ENCODE data around the gene GPS2. TPM values are rescaled to one million over a fixed set of nuclear protein-coding genes. Genes with fewer than 3 reads are reported as not detected.
A peak's percentile ranks its signal among the peaks of the same experiment; 100 is the strongest.

Gene GPS2
- total RNA-seq, 1 donor from 2014 or later, result 66.1 TPM

DNA sequence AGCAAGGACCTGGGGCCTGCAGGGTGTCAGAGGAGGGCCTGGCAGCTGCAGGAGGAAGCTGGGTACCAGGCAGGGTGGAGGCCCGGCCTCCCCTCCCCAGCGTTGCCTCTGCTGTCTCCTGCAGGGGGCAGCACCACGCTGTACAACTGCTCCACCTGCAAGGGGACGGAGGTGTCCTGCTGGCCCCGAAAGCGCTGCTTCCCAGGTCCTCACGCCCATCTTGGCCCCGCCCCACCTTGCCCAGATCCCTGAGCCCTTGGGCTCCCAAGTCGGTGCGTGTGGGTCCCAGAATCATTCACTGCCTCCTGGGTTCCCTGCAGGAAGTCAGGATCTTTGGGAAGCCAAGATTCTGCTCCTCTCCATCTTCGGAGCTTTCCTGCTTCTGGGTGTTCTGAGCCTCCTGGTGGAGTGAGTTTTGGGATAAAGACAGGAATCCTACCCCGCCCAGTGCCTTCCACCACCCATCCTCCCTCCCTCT, 41.0 kb upstream of the GPS2 start:
- Histone ChIP-seq H3K4me3 (peak overlapping the region; percentile 27), H3K27me3 (ENCODE audit: low read depth) (no peaks in the 10 kb centered on the region), H3K9me3 (replicated peaks) (no peaks in the 10 kb centered on the region), H3K36me3 (no peaks in the 10 kb centered on the region), H3K4me1 (peaks cover 47% of the 10 kb centered on the region), H3K27ac (replicated peaks) (no peak overlapping the region)
- intact Hi-C loops (cut with micrococcal nuclease), result no loop called here
- peak; percentile 91 for TF ChIP-seq CTCF (IDR thresholded peaks at IDR 0.05; ENCODE audit: borderline replicate concordance)
- DNase-seq, result peak; percentile 80

DNA sequence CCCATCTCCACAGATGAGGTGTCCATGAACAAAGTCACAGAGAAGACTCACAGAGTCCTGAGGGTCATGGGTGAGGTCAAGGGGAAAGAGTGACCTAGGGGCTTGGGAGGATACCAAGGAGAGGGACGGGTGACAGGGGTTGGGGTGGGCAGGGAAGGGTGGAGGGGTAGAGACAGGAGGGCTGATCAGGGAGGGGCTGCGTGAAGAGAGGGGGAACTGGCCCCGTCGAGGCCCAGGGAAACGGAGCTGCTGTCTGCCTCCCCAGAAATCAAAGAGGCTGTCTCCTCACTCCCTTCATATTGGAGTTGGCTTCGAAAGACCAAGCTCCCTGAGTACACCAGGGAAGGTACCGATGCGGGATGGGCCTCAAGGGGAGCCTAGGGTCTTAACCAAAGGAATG, 40.4 kb upstream of the GPS2 start:
- peaks cover 52% of the 10 kb centered on the region for H3K4me1 ChIP-seq
- intact Hi-C loops (cut with micrococcal nuclease), result no loop called here
- TF ChIP-seq CTCF (IDR thresholded peaks at IDR 0.05; ENCODE audit: borderline replicate concordance), result no peak
- H3K4me3 ChIP-seq, result no peak overlapping the region
- H3K27ac ChIP-seq (replicated peaks), result peak overlapping the region; percentile 37
- no peaks in the 10 kb centered on the region for H3K9me3 ChIP-seq (replicated peaks)
- no peaks in the 10 kb centered on the region for H3K36me3 ChIP-seq
- H3K27me3 ChIP-seq (ENCODE audit: low read depth), result no peaks in the 10 kb centered on the region
- DNase-seq, result no peak

GRCh38 chr17:7355053-7355452, 39.9 kb upstream of the GPS2 start, which contains the start of gene TMEM95:
TSS of gene TMEM95 (plus strand) at chr17:7355156. CDS start at chr17:7355205, 49 bp downstream.
- Histone ChIP-seq H3K27ac (replicated peaks) (peak within 1 kb of the TSS; percentile 37), H3K9me3 (replicated peaks) (no peaks in the 10 kb centered on the region), H3K4me3 (no peak within 1 kb of the TSS), H3K36me3 (no peaks in the 10 kb centered on the region), H3K4me1 (peaks cover 56% of the 10 kb centered on the region), H3K27me3 (ENCODE audit: low read depth) (no peaks in the 10 kb centered on the region)
- TF ChIP-seq CTCF (IDR thresholded peaks at IDR 0.05; ENCODE audit: borderline replicate concordance), result no peak
- DNase-seq, result peak; percentile 53
- intact Hi-C loops (cut with micrococcal nuclease), result no loop called here

GRCh38 chr17:7354262-7354843, 39.2 kb upstream of the GPS2 start:
- Histone ChIP-seq H3K4me1 (peaks cover 63% of the 10 kb centered on the region), H3K27ac (replicated peaks) (peak overlapping the region; percentile 37), H3K36me3 (no peaks in the 10 kb centered on the region), H3K27me3 (ENCODE audit: low read depth) (no peaks in the 10 kb centered on the region), H3K9me3 (replicated peaks) (no peaks in the 10 kb centered on the region), H3K4me3 (no peak overlapping the region)
- no peak for DNase-seq
- intact Hi-C loops (cut with micrococcal nuclease), result no loop called here
- no peak for TF ChIP-seq CTCF (IDR thresholded peaks at IDR 0.05; ENCODE audit: borderline replicate concordance)

GRCh38 chr17:7352910-7353635, 37.9 kb upstream of the GPS2 start:
- Histone ChIP-seq H3K27me3 (ENCODE audit: low read depth) (no peaks in the 10 kb centered on the region), H3K4me3 (peak overlapping the region; percentile 87), H3K27ac (replicated peaks) (peak overlapping the region; percentile 99), H3K4me1 (peaks cover 72% of the 10 kb centered on the region), H3K9me3 (replicated peaks) (no peaks in the 10 kb centered on the region), H3K36me3 (no peaks in the 10 kb centered on the region)
- intact Hi-C loops (cut with micrococcal nuclease), result no loop called here
- no peak for DNase-seq
- no peak for TF ChIP-seq CTCF (IDR thresholded peaks at IDR 0.05; ENCODE audit: borderline replicate concordance)
